HG03280 (cell line): ENCODE measurements around the gene STARD4.

ENCODE experiments used
- ATAC-seq: cut with Tn5 transposase; IDR thresholded peaks from one replicate; pipeline ENCODE4 v1.9.1; 2021; ENCODE audit warnings: mild to moderate bottlenecking, moderate library complexity; ENCODE audit not compliant: unreplicated experiment

The STARD4 gene, protein sequence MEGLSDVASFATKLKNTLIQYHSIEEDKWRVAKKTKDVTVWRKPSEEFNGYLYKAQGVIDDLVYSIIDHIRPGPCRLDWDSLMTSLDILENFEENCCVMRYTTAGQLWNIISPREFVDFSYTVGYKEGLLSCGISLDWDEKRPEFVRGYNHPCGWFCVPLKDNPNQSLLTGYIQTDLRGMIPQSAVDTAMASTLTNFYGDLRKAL

DNA sequence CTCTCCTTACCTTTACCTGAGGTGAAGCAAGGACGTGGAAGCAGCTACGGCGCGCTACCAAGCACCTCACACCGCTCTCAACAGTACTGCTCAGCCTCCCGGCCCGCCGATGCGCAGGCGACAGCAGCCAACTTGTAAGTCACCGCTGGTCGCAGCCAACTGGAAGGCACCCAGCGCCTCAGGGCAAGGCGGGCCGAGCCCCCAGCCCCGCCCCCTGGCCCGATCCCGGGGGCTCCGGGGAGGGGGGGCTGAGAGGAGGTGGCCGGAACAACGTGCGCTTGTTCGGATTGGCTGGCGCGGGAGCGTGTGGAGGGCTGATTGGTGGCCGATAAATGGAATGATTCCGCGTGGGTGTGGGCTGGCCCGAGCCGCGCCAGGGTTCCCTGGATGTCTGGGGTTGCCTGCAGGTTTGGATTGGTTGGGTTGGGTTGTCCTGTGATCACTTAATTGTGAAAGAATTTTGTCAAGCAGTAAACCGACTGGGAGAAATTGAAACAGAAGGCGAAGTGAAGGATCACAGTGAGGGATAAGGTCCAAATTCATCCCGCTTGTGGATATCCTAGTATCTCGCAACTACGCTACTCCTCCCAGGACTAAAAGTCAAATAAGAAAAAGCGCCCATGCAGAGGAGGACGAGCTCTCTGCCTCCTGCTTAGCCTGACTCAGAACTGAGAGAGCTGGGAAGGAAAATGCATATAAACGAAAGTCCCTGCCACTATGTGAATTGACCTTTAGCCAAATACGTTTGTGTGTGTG is at the start of gene STARD4:
STARD4 (minus strand) TSS at position 161 of the 756 bp plus-strand sequence. CDS start 5,102 bp downstream, outside the sequence.
- peak; percentile 94 for ATAC-seq

DNA sequence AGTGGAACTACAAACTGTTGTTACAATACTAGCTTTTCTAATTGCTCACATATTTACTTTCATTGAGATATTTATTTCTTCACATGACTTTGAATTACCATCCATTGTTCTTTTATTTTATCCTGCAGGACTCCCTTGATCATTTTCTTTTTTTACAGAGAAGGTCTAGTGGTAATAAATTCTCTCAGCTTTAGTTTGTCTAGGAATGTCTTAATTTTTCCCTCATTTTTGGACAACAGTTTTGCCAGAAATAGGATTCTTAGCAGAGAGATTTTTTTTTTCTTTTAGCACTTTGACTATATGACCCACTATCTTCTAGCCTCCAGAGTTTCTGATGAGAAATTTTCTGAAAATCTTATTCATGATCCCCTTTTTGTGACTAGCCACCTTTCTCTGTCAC is 47.3 kb upstream of the STARD4 start:
- ATAC-seq = no peak

DNA sequence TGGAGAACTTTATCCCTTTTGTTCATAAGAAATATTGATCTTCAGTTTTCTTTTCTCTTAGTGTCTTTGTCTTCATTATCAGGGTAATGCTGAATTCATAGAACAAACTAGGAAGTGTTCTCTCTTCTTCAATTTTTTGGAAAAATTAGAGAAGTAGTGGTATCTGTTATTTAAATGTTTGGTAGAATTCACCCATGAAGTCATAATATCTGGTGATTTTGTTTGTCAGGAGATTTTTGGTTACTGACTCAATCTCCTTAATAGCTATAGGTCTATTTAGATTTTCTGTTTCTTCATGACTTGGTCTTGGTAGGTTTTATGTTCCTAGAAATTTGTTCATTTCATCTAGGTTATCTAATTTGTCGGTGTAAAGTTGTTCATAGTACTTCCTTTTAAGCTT is 45.4 kb upstream of the STARD4 start:
- no peak for ATAC-seq

DNA sequence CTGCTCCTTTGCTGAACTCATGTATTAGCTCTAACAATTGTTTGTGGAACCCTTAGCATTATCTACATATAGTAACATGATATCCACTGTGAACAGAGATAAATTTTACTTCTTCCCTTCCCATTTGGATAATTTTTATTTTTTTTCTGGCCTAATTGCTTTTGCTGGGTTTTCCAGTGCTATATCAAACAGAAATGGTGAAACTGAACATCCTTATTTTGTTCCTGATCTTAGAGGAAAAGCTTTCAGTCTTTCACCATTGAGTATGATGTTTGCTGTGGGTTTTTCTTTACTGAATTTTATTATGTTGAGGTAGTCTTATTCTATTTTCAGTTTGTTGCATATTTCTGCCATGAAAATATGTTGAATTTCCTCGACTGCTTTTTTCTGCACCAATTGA is 44.8 kb upstream of the STARD4 start:
- no peak for ATAC-seq

DNA sequence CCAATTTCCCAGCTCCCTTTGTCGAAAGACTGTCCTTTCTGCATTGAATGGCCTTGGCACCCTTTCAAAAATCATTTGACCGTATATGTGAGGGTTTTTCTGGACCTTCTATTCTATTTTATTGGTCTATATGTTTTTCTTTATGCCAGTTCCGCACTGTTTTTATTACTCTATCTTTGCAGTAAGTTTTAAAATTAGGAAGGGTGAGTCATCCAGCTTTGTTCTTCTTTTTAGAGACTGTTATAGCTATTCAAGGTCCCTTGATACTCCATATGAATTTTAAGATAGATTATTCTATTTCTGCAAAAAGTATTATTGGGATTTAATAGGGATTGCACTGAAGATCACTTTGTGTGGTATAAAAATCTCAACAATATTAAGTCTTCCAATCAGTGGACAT is 44.2 kb upstream of the STARD4 start:
- no peak for ATAC-seq

DNA sequence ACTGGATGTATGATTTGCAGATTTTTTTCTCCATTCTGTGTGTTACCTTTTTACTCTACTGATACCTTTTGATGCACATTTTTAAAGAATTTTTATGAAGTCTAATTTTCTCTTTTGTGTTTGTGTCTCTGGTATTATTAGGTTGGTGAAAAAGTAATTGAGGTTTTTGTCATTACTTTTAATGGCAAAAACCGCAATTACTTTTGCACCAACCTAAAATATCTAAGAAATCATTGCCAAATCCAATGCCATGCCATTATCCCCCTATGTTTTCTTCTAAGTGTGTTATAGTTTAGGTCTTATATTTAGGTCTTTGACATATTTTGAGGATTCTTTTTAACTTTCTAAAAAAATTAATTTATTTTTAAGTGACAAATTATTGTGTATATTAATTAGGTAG is 43.4 kb upstream of the STARD4 start:
- ATAC-seq = no peak

DNA sequence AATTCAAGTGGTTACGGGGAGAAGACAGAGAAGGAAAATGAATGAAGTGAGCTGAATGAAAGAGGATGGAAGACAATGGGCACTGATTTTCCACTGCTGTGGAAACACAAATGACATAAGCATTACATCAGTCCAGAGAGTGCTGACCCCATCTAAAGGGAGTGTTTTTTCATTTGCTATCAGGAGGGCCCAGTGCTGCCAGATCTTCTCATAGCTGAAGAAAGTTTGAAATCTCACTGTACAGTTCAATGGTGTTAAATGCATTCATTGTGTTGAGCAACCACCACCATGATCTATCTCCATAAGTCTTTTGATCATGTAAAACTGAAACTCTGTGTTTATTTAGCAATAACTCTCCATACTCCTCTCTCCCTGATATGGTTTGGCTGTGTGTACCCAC is 41.5 kb upstream of the STARD4 start:
- ATAC-seq = no peak

DNA sequence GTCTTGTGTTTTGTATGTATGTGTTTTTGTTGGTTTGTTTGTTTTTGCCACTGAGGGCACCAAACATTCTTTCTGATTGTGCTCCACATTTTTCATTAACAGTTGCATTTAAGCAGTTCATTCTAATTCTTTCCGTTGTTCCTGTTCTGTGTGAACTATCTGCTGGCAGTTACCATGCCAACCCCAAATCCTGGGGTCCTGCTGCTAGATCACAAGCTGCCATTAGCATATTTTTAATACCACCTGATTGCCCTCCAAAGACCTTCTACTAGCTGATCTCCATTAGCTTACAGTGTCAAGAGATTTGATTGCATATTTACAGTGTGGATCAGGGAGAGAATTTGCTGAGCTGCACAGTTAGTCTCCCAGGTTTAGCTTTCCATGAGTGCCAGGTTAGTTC is 40.6 kb upstream of the STARD4 start:
- no peak for ATAC-seq

DNA sequence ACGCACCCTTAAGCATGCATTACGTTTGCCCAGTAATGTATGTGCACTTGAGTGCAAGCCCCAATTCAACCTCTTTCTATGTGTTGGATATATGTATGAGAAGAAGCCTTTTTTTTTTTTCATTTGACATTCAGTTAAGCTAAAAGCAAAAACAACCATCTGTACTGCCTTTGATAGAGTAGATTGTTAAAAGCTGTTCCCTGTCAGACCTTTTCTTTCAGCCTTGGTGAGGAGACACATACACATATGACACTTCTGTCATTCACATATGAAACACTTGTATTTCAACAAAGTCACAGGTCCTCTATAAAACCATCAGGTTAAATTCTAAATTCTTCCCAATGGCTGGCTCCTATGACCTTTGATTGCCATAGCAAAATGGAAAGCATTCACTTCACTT is 40.2 kb upstream of the STARD4 start:
- no peak for ATAC-seq

DNA sequence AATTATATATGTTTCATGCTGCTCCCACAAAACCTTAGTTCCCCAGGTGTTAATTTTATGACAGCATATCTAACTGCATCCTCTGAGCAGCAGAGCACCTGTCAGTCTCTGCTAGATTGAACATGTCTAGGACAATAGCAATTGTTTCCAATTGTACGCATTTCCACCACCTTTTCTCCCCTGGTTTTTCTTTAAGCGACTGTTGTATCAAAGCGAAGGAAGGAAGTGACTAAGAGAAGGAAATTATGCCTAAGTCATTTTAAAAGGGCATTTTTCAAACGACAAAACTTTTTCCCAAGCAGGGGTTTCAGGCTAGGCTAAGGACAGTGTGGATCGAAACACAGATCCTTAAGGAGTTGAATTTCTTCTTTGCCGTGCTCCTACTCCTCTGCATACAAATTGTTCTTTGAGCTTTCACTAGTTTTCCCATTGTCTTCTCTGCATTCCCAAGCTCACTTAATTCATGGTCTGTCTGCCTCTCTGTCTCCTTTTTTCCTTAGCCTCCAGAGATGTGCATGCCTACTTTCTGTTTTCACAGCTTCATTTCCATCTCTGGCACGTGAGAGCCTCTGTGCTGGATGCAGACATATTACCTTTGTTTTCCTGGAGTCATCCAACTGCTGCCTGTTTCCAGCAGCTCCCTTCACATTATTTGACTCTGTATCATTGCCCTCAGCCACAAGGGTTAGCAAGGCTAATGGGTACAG is 39.4 kb upstream of the STARD4 start:
- no peak for ATAC-seq

DNA sequence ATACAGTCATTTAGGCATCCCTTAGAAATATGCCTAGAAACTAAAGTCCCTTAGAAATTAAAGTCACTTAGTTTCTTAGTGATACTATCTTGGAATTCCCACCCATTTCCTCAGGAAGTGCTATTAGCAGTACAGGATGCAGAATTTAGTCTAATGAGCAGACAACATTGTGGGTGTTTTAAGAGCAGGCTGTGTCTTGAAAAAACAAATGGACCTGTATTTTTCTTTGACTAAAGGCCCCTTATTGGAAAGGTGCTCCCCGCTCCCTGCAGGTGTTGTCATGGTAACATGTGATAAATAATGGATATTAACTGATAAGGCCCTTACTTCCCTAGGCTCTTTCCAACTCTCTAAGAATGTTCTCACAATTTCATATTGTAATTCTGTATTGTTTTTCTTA is 38.8 kb upstream of the STARD4 start:
- ATAC-seq = no peak

DNA sequence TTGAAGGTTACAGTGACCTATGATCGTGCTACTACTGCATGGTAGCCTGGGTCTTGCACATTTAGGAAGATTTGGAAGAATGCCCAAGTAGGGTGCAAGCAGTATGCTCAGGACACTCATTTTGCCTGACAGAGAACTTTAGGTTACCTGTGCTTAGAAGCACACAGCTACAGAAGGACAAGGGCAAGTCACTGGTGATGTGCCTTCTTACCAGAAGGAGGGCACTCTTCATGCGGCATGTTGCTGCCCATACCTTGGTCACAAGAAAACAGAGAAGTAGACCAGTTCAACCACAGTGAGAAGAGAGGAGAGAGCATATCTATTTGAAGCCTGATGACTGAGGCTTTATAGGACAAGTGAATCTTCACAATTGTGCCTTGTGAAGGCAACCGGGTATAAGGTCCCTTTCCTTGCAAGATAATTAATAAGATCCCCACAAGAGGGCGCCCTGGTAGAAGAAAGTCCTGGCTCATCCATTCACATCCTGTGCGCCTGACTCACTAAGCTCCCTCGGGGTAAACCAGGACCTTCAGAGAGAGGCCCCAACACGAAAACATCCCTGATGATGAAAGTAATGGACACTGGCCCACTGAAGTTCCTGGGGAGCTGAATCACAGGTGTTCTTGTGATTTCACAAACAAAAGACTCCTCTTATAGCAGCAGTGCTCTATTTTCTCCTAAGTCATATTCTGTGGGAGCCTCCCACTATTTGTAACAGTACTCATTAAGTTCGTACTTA is 38.1 kb upstream of the STARD4 start:
- ATAC-seq = peak; percentile 87

DNA sequence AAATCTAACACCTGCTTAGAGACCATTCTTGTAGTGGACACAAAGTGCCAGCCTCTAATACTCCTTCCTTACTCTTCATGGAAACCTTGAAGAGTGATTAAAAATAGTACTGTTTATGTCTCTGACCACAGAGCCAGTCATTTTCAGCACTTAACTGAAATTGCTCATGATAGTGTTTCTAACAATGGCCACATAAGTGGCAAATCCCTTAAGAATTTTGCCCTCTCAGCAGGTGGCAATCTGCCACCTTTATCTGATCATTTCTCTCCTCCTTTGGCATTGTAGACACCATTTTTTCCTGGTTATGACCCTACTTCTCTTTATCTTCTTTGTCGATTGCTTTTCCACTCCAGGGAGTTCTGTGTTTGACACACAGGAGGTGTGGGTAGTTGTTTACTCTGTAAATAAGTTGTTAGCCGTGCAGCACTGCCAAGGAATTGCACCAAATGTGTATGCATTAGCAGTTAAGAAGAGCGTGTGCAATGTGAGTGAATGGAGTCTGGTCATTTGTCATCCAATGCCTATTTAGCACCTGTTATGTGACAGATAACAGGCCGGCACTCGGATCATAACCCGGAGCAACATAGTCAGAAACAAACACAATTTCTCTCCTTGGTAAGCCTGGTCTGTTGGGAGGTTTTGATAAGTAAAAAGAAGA is 36.8 kb upstream of the STARD4 start:
- no peak for ATAC-seq

DNA sequence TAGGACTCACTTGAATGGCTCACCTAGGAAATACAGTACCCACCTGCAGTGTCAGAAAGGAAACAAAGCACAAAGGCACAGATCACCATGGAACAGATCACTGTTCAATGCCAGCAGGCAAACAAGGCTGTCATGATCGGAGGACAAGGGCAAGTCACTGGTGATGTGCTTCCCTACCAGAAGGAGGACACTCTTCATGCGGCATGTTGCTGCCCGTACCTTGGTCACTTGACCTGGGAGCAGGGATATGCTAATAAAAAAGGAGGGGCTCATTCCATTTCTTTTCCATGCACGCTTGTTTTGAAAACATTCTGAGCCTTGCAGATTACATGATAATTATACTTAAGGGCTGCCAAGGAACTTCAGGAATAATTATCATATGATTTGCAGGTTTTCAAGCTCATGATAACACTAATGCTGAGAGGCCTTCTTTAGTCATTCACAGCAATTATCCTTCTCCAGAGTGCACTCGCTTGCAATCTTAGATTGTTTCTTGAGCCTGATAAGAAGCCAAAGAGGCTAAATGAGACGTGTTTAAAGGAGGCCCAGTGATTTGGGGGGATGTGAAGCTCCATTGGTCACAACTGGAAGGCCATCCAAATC is 36.1 kb upstream of the STARD4 start:
- no peak for ATAC-seq

DNA sequence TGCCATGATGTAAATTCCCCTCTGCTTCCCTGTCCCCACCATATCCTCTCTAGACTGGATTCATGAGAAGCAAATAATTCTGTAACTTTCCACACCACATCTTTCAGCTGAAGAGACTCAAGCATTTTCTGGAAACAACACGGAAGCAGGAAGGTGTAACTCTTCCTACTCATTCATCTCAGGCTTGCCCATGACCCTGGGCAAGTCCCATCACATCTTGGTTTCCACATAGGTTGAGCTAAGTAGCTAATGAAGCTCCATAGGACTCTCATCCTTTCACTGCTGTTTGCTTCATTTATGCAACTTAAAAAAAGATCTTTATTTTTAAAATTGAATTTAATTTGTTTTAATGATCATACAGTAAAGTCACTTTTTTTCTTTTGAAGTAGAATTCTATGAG is 32.7 kb upstream of the STARD4 start:
- no peak for ATAC-seq

DNA sequence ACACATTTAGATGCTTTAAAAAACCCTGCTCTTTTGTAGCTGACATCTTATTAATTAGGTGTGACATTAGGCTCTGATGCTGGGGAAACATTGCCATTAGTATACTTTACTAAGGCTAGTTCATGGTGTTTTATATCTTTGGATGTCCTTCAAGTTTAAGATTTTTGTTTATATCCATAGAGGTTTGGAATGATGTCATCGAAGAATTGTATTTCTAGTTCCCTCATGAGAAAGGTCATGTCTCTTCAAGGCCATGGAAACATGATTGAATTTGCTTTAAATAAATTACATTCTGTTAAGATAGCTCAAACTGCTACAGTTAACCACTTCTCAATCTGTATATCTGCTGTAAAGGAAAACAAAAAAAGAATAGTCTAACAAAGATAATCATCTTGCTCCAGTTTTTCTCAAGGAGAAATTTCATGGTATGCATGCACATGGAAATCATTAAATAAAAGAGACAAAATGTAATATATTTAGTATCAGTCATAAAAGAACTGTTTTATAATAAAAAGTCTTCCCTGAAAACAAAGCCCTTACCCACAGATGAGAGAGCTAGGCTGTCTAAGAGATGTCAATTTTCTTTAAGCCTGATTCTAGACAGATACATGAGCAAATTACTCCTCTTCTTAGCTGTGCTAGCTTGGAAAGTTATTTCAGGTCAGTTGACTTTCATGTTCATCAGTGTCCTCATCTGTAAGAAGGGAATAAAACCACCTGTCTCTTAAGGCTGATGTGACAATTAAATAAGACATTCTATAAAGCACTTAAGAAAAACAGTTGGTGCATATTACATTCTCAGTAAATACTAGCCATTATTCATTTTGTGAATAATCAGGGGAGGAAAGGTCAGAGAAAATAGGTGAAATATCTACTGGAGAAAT is 25.0 kb upstream of the STARD4 start:
- ATAC-seq = no peak

DNA sequence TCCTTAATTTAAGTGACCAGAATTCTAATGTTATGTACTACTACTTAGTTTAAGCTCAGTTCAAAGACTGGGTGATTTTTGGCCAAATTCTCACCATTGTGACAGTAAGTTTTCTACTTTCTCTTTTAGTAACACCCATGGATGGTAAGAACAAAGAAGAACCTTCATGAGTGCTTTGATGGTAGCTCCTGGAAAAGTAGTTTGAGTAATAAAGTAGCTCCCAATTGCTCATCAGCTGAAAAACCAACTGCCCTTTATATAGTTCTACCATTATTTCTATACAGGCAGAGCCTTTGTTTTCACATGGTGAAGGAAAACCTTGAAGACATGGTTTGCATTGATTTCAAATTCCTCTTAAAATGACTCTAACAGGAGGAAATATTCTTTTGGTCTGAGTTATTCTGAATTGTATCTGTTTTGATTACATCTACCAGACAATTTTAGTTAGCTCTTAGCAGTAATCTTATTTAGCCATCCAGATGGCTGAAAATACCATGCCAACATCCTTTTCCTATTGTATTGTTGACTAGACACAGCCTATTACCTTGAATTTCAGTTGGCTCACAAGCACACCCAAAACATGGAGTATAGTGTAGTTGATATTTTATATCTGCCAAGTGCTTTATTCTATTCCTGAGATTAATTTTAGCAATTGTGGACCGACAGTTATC is 23.7 kb upstream of the STARD4 start:
- ATAC-seq = no peak

DNA sequence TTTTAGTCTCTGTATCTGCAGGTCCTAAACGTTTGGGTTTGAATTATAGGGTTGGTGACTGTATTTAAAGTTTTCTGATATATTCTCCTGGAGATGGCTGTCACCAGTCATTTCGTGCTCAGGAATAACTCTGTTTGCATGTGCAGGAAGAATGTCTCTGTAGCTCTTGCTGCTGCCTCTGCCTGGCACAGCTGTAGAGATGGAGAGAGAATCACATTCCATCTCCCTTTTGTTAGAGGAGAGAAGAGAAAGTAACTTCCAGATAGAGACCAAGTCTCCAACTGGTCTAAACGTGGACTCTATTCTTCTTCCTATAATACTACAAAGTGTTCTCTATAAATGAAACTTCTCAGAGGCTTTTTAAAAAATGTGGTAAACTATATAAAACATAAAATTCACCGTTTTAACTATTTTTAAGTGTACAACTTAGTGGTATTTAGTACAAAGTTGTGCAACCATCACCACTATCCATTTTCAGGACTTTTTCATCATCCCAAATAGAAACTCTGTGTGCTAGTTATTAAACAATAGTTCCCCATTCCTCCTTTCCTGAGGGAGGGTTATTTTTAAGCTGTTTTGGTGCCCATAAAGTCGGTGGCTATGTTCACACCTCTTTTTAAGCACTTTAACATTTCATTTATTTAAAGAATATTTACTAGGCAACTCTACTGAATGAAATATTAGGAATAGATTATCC is 20.7 kb upstream of the STARD4 start:
- no peak for ATAC-seq
